GM12878 (cell line): ENCODE results near the gene CCNA2. TPM values are rescaled to one million over a fixed set of nuclear protein-coding genes. Genes with fewer than 3 reads are reported as not detected.
A peak's percentile ranks its signal among the peaks of the same experiment; 100 is the strongest.

ENCODE experiments used
- ATAC-seq: fragments of 200-7000 bp; cut with Tn5 transposase; 3 replicates; pipeline ENCODE4 v1.9.1; 2020; ENCODE audit warnings: mild to moderate bottlenecking, moderate library complexity
- BruUV-seq: library from RNA; stranded (reverse); fragments of 400-500 nt; replicated peaks from 2 replicates; lab custom pipeline; 2021; lab: Mats Ljungman, UMichigan
- CTCF ChIA-PET: fragments of 300-600 bp; sonication (Branson Sonifier 250); formaldehyde crosslinking; extraction: SDS; loops from one replicate; lab custom pipeline; 2021; ENCODE audit warnings: inconsistent platforms; lab: Yijun Ruan, JAX
- POLR2A ChIA-PET: fragments of 350-600 bp; formaldehyde crosslinking; extraction: SDS; loops from one replicate; lab custom pipeline; 2021; ENCODE audit warnings: inconsistent platforms; lab: Charles Lee
- RAD21 ChIA-PET: fragments of 300-600 bp; sonication (Branson Sonifier 250); formaldehyde crosslinking; loops from one replicate; lab custom pipeline; 2023; ENCODE audit warnings: antibody characterized with exemption; ENCODE audit not compliant: unreplicated experiment; lab: Charles Lee
- SMC1A ChIA-PET: fragments of 300-600 bp; sonication (Branson Sonifier 250); formaldehyde crosslinking; loops from one replicate; lab custom pipeline; 2023; ENCODE audit not compliant: unreplicated experiment, uncharacterized antibody; lab: Charles Lee
- DNase-seq: peaks from one replicate; pipeline ENCODE4 v3.0.0-alpha.2; 2011; ENCODE audit warnings: low read depth, low spot score
- FAIRE-seq: peaks from 3 replicates; lab custom pipeline; 2011; peaks lifted over from hg19 to GRCh38; lab: Jason Lieb, UNC
- H2AFZ ChIP-seq: 2 replicates; pipeline ENCODE4 v1.6.0; 2011; ENCODE audit warnings: low read depth, low read length, control low read depth; ENCODE audit not compliant: control insufficient read depth
- H3K27ac ChIP-seq: 2 replicates; pipeline ENCODE4 v1.5.1; 2011; ENCODE audit warnings: control low read depth; ENCODE audit not compliant: control insufficient read depth, insufficient read depth
- H3K27me3 ChIP-seq, 2 experiments: replicated peaks in 1 of 2; 2 replicates each; pipeline versions ENCODE4 v1.6.0 to v1.6.1; 2011; ENCODE audit warnings: low read length in 1 of 2; ENCODE audit not compliant: control insufficient read depth in 2 of 2, insufficient read depth in 2 of 2
- H3K36me3 ChIP-seq, 2 experiments: 2 replicates each; pipeline ENCODE4 v1.5.1; 2011; ENCODE audit warnings: low read length in 1 of 2; ENCODE audit not compliant: control insufficient read depth in 2 of 2, insufficient read depth in 2 of 2
- H3K4me1 ChIP-seq: 2 replicates; pipeline ENCODE4 v1.6.1; 2011; ENCODE audit warnings: mild to moderate bottlenecking, low read length, moderate library complexity, mixed read lengths; ENCODE audit not compliant: control insufficient read depth, insufficient read depth
- H3K4me2 ChIP-seq: 2 replicates; pipeline ENCODE4 v1.6.0; 2011; ENCODE audit warnings: control low read depth; ENCODE audit not compliant: control insufficient read depth, insufficient read depth
- H3K4me3 ChIP-seq: fragments of 200-600 bp; sonication (generic); 2 replicates; pipeline ENCODE4 v1.5.1; 2016
- H3K79me2 ChIP-seq: 2 replicates; pipeline ENCODE4 v1.6.0; 2011; ENCODE audit warnings: low read length; ENCODE audit not compliant: control insufficient read depth, insufficient read depth
- H3K9ac ChIP-seq: 2 replicates; pipeline ENCODE4 v1.8.0; 2011; ENCODE audit warnings: low read length, control low read depth, mixed read lengths; ENCODE audit not compliant: control insufficient read depth, insufficient read depth
- H3K9me3 ChIP-seq: replicated peaks from 3 replicates; pipeline ENCODE4 v1.5.1; 2011; ENCODE audit warnings: mild to moderate bottlenecking, low read length; ENCODE audit not compliant: control insufficient read depth, insufficient read depth
- H4K20me1 ChIP-seq: 2 replicates; pipeline ENCODE4 v1.6.0; 2011; ENCODE audit not compliant: control insufficient read depth, insufficient read depth
- IKZF2 ChIP-seq, 2 experiments: fragments of 450-650 bp; IDR thresholded peaks; 2 replicates each; pipeline ENCODE4 v1.6.1; 2017; ENCODE audit warnings: mild to moderate bottlenecking in 2 of 2, moderate library complexity in 2 of 2
- MYC ChIP-seq: IDR thresholded peaks from 2 replicates; pipeline ENCODE4 v1.6.1; 2011; ENCODE audit warnings: mild to moderate bottlenecking, low read length, moderate library complexity, inconsistent platforms; ENCODE audit not compliant: insufficient read depth, insufficient replicate concordance, insufficient read length, severe bottlenecking
- PKNOX1 ChIP-seq: fragments of 450-650 bp; IDR thresholded peaks from 2 replicates; pipeline ENCODE4 v1.6.1; 2016; ENCODE audit warnings: mild to moderate bottlenecking
- RAD51 ChIP-seq: fragments of 450-650 bp; IDR thresholded peaks from 2 replicates; pipeline ENCODE4 v1.6.1; 2016; ENCODE audit warnings: moderate library complexity, mild to moderate bottlenecking, inconsistent platforms
- RCOR1 ChIP-seq: conservative IDR thresholded peaks from 2 replicates; pipeline ENCODE4 v1.6.1; 2012; ENCODE audit warnings: low read depth, low read length, improper control_type of control experiment
- RUNX3 ChIP-seq: IDR thresholded peaks from 2 replicates; pipeline ENCODE4 v1.6.1; 2012; ENCODE audit warnings: low read length, inconsistent platforms
- SMARCA5 ChIP-seq: fragments of 450-650 bp; IDR thresholded peaks from 2 replicates; pipeline ENCODE4 v1.6.1; 2017; ENCODE audit warnings: mild to moderate bottlenecking
- STAT3 ChIP-seq: IDR thresholded peaks from 2 replicates; pipeline ENCODE4 v1.6.1; 2011; ENCODE audit warnings: low read depth, low read length, improper control_type of control experiment
- WRNIP1 ChIP-seq: IDR thresholded peaks from 2 replicates; pipeline ENCODE4 v1.6.1; 2011; ENCODE audit warnings: low read depth, low read length, improper control_type of control experiment, borderline replicate concordance
- ZNF217 ChIP-seq: fragments of 450-650 bp; IDR thresholded peaks from 2 replicates; pipeline ENCODE4 v1.6.1; 2017; ENCODE audit warnings: antibody characterized with exemption, mild to moderate bottlenecking
- WGBS: methylation state at CpG from one replicate; pipeline ENCODE4 v1.1.6; 2016; ENCODE audit warnings: low lambda C conversion rate; ENCODE audit not compliant: insufficient replicate concordance, insufficient coverage; ENCODE audit errors: missing lambda C conversion rate; 5-methylcytosine and 5-hydroxymethylcytosine counted together
- in situ Hi-C: fragments of 300-500 bp; cut with MboI; formaldehyde crosslinking; loops from 9 replicates; pipeline ENCODE4 v1.14.3; 2018; ENCODE audit warnings: mixed read lengths
- intact Hi-C: fragments of 100-400 bp; cut with micrococcal nuclease; formaldehyde crosslinking; loops from one replicate; pipeline ENCODE4 v1.14.2; 2022; ENCODE audit not compliant: unreplicated experiment
- polyA plus RNA-seq, 11 experiments: library from polyadenylated mRNA; depleted of rRNA in 4 of 11; unstranded in 6 of 11; stranded (reverse) in 5 of 11; fragments of >200 nt; fragmentation: Nextera tagmentation in 4 of 11; fragmentation: Illumina TruSeq in 1 of 11; extraction: Ambion mirVana in 4 of 11; extraction: Trizol in 1 of 11; gene quantifications; 1 replicate in 1 of 11; 2 replicates in 10 of 11; pipeline versions ENCODE4 v1.2.1 to v1.2.3, GENCODE V29; 2011 to 2016; ENCODE audit warnings: inconsistent platforms in 2 of 11, missing spikeins in 2 of 11, low read depth in 1 of 11
- total RNA-seq, 4 experiments: library from RNA; depleted of rRNA in 3 of 4; stranded (reverse); fragments of >200 nt in 3 of 4; fragmentation: Illumina TruSeq in 1 of 4; extraction: Trizol in 1 of 4; gene quantifications; 2 replicates each; pipeline versions ENCODE4 v1.2.1 to v1.2.3, GENCODE V29; 2013 to 2021

CCNA2 gene
- total and polyA plus RNA-seq, 10 of the 15 experiments (the other 5 are each of a cell fraction or from before 2014, with no cell fraction given) = 21.8 to 153 (median 94.5) TPM

GRCh38 chr4:121799208-121799823 is 24.4 kb downstream of the CCNA2 start:
- FAIRE-seq (no peak), ATAC-seq (no peak), DNase-seq (no peak)
- H3K4me3 ChIP-seq = peak overlapping the region; percentile 23; the same call in 1 of the 2 replicates
- H3K4me1 ChIP-seq = peaks cover 29% of the 10 kb centered on the region
- ChIA-PET RAD21 (interaction anchor here (1.2 to 3.3 kb wide), 3 partner anchors 20 to 103 kb away, joined by 3 to 28 read pairs (median 3); no protein-coding TSS in a partner anchor), SMC1A (interaction anchor here (0.7 to 3.5 kb wide), 7 partner anchors 8 to 24 kb away, joined by 3 to 34 read pairs (median 4); no protein-coding TSS in a partner anchor), POLR2A (interaction anchor here (0.6 to 3.6 kb wide), 5 partner anchors 13 to 1730 kb away, joined by 3 to 19 read pairs (median 5); partner anchors contain the start of gene ANXA5), CTCF (interaction anchor here (1.5 to 1.9 kb wide), 3 partner anchors 22 to 25 kb away, joined by 3 to 7 read pairs (median 7); partner anchors contain the start of gene CCNA2)
- H2AFZ ChIP-seq = no peak overlapping the region
- intact Hi-C loops = no loop called here
- 0 out of 4 replicates have a peak, but pooled peaks cover 0 to 2% of the 10 kb centered on the region in 2 experiments for H3K36me3 ChIP-seq
- BruUV-seq = no TSS peak
- no peaks in the 10 kb centered on the region for H3K9me3 ChIP-seq
- H4K20me1 ChIP-seq = no peaks in the 10 kb centered on the region
- peaks cover 31% of the 10 kb centered on the region for H3K79me2 ChIP-seq
- peak overlapping the region; percentile 94 for H3K27ac ChIP-seq
- 53% methylated on average over 2 of the region's 2 CpGs for WGBS
- H3K9ac ChIP-seq = no peak overlapping the region
- no peaks in the 10 kb centered on the region for H3K27me3 ChIP-seq
- TF ChIP-seq STAT3 (no peak), PKNOX1 (no peak), SMARCA5 (no peak), IKZF2 (IDR thresholded peaks at IDR 0.05) (no peak), MYC (no peak), ZNF217 (no peak), RAD51 (no peak), RUNX3 (no peak), WRNIP1 (no peak), RCOR1 (no peak)
- peak overlapping the region; percentile 76 for H3K4me2 ChIP-seq
- in situ Hi-C loops = no loop called here
